Astrocyte (in vitro differentiated cells and primary cell): ENCODE measurements around the gene MEIKIN. TPM values are rescaled to one million over a fixed set of nuclear protein-coding genes. Genes with fewer than 3 reads are reported as not detected.

Source experiments
- DNase-seq: peaks from one replicate; pipeline ENCODE4 v3.0.0-alpha.2; 2010; ENCODE audit warnings: low read depth
- FAIRE-seq: peaks from 2 replicates; lab custom pipeline; 2011; peaks lifted over from hg19 to GRCh38; lab: Jason Lieb, UNC
- H2AFZ ChIP-seq: 2 replicates; pipeline ENCODE4 v1.6.0; 2012; ENCODE audit warnings: low read depth, low read length, inconsistent platforms
- H3K27ac ChIP-seq: 2 replicates; pipeline ENCODE4 v1.5.1; 2011; ENCODE audit warnings: low read depth, low read length, inconsistent platforms
- H3K27me3 ChIP-seq: 2 replicates; pipeline ENCODE4 v1.6.0; 2011; ENCODE audit warnings: low read length, inconsistent platforms; ENCODE audit not compliant: insufficient read depth
- H3K36me3 ChIP-seq: 2 replicates; pipeline ENCODE4 v1.5.1; 2011; ENCODE audit warnings: low read length, inconsistent platforms; ENCODE audit not compliant: insufficient read depth
- H3K4me1 ChIP-seq: 2 replicates; pipeline ENCODE4 v1.5.1; 2011; ENCODE audit warnings: low read length, inconsistent platforms; ENCODE audit not compliant: insufficient read depth
- H3K4me2 ChIP-seq: 2 replicates; pipeline ENCODE4 v1.6.0; 2012; ENCODE audit warnings: low read length, inconsistent platforms
- H3K4me3 ChIP-seq: 2 replicates; pipeline ENCODE4 v1.5.1; 2011; ENCODE audit warnings: low read depth, mild to moderate bottlenecking, low read length, inconsistent platforms; ENCODE audit not compliant: insufficient read depth
- H3K79me2 ChIP-seq: 2 replicates; pipeline ENCODE4 v1.6.0; 2012; ENCODE audit warnings: mild to moderate bottlenecking, low read length, inconsistent platforms; ENCODE audit not compliant: insufficient read depth
- H3K9ac ChIP-seq: 2 replicates; pipeline ENCODE4 v1.6.0; 2012; ENCODE audit warnings: mild to moderate bottlenecking, low read length, inconsistent platforms
- H3K9me3 ChIP-seq: 2 replicates; pipeline ENCODE4 v1.5.1; 2012; ENCODE audit warnings: low read depth, mild to moderate bottlenecking, low read length, inconsistent platforms; ENCODE audit not compliant: insufficient read depth
- H4K20me1 ChIP-seq: 2 replicates; pipeline ENCODE4 v1.6.0; 2012; ENCODE audit warnings: low read length, inconsistent platforms; ENCODE audit not compliant: insufficient read depth
- H3K27ac Mint-ChIP-seq: one replicate; pipeline ENCODE4 v1.8.0; 2021; ENCODE audit warnings: mild to moderate bottlenecking, mixed read lengths; ENCODE audit not compliant: unreplicated experiment
- H3K27me3 Mint-ChIP-seq: one replicate; pipeline ENCODE4 v1.8.0; 2021; ENCODE audit warnings: low read depth, mixed read lengths; ENCODE audit not compliant: unreplicated experiment
- H3K36me3 Mint-ChIP-seq: one replicate; pipeline ENCODE4 v1.8.0; 2021; ENCODE audit warnings: low read depth, mixed read lengths; ENCODE audit not compliant: unreplicated experiment
- H3K4me1 Mint-ChIP-seq: one replicate; pipeline ENCODE4 v1.8.0; 2021; ENCODE audit warnings: low read depth, mixed read lengths; ENCODE audit not compliant: unreplicated experiment
- H3K4me3 Mint-ChIP-seq: one replicate; pipeline ENCODE4 v1.8.0; 2021; ENCODE audit warnings: mild to moderate bottlenecking, moderate library complexity, mixed read lengths; ENCODE audit not compliant: unreplicated experiment
- H3K9me3 Mint-ChIP-seq: one replicate; pipeline ENCODE4 v1.8.0; 2021; ENCODE audit warnings: mild to moderate bottlenecking, mixed read lengths; ENCODE audit not compliant: unreplicated experiment
- CTCF ChIP-seq: IDR thresholded peaks from 2 replicates; pipeline ENCODE4 v1.5.1; 2011; ENCODE audit warnings: low read depth, mild to moderate bottlenecking, inconsistent platforms, low read length, moderate library complexity; ENCODE audit not compliant: insufficient read depth
- EZH2 ChIP-seq: IDR thresholded peaks from 2 replicates; pipeline ENCODE4 v1.6.1; 2012; ENCODE audit warnings: mild to moderate bottlenecking, low read length, inconsistent platforms; ENCODE audit not compliant: insufficient read depth
- total RNA-seq: library from RNA; stranded (reverse); gene quantifications from 2 replicates; pipeline ENCODE4 v1.2.1, GENCODE V29; 2021

The MEIKIN gene
- total RNA-seq, 1 donor from 2014 or later: not detected

DNA sequence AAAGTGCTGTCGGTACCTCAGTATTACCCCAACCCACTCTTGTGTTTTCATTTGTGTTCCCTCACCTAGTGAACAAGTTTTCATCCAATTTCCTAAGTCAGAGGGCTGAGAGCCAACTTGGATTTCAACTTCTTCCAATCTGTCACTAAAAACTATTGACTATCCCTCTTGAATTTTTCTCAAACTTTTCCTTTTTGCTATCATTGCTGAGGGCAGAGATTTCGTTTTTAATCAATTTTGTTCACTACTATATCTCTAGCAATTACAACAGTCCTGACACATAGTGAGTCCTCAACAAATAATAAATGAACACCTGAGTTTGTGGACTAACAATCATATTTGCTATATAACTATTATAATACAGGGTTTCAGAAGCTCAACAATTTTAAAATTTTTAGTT lies 29.0 kb downstream of the MEIKIN start:
- no peak for DNase-seq
- Histone ChIP-seq H3K4me3 (no peak overlapping the region), H3K9ac (no peak overlapping the region), H3K4me2 (no peak overlapping the region), H2AFZ (no peak overlapping the region), H3K4me1 (no peaks in the 10 kb centered on the region), H4K20me1 (no peaks in the 10 kb centered on the region), H3K27ac (no peak overlapping the region), H3K27me3 (no peaks in the 10 kb centered on the region), H3K36me3 (no peaks in the 10 kb centered on the region), H3K9me3 (no peaks in the 10 kb centered on the region), H3K79me2 (no peaks in the 10 kb centered on the region)
- H3K9me3 Mint-ChIP-seq: no peaks in the 10 kb centered on the region
- H3K27ac Mint-ChIP-seq: no peak overlapping the region
- peaks cover 2% of the 10 kb centered on the region for H3K27me3 Mint-ChIP-seq
- no peaks in the 10 kb centered on the region for H3K36me3 Mint-ChIP-seq
- H3K4me3 Mint-ChIP-seq: no peak overlapping the region
- TF ChIP-seq CTCF: no peak
- TF ChIP-seq EZH2: no peak
- H3K4me1 Mint-ChIP-seq: no peaks in the 10 kb centered on the region
- no peak for FAIRE-seq

DNA sequence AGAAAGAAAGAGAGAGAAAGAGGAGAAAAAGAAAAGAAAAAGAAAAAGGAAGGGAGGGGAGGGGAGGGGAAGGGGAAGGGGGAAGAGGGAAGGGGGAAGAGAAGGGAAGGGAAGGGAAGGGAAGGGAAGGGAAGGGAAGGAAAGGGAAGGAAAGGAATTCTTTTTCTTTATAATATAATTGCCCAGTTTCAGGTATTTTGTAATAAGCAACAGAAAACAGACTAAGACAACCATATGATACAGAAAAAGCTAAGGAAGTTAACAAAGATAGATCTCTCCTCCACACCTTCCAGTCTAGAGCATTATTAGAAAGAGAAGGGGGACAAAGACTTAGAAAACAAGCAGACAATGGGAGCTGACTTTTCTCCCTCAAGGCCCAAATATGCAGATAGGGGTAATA lies 31.0 kb downstream of the MEIKIN start:
- H3K4me3 ChIP-seq: no peak overlapping the region
- no peaks in the 10 kb centered on the region for H3K27me3 ChIP-seq
- H3K36me3 ChIP-seq: no peaks in the 10 kb centered on the region
- H3K4me1 ChIP-seq: no peaks in the 10 kb centered on the region
- H3K27ac ChIP-seq: no peak overlapping the region
- FAIRE-seq (no peak), DNase-seq (no peak)
- no peaks in the 10 kb centered on the region for H3K9me3 Mint-ChIP-seq
- H3K4me3 Mint-ChIP-seq: no peak overlapping the region
- peaks cover 2% of the 10 kb centered on the region for H3K27me3 Mint-ChIP-seq
- H3K36me3 Mint-ChIP-seq: no peaks in the 10 kb centered on the region
- H3K4me2 ChIP-seq: no peak overlapping the region
- H4K20me1 ChIP-seq: no peaks in the 10 kb centered on the region
- H3K79me2 ChIP-seq: no peaks in the 10 kb centered on the region
- H3K9me3 ChIP-seq: no peaks in the 10 kb centered on the region
- H3K27ac Mint-ChIP-seq: no peak overlapping the region
- no peak overlapping the region for H2AFZ ChIP-seq
- no peaks in the 10 kb centered on the region for H3K4me1 Mint-ChIP-seq
- TF ChIP-seq EZH2 (no peak), CTCF (no peak)
- H3K9ac ChIP-seq: no peak overlapping the region

DNA sequence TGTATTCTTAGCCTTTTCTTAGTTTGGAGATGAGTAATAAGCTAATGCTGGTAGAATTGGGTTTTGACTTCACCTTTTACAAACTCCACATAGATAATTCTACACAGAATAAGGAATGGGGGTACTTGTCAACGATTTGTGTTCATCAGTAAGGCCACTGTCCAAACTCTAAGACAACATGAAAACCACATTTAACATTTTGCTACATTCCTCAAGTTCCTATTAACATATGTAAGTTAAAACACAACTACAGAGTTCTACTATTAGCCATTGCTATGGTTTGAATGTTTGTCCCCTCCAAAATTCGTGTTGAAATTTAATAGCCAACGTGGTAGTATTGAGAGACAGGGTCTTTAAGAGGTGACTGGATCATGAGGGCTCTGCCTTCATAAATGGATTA lies 31.9 kb downstream of the MEIKIN start:
- H3K4me3 Mint-ChIP-seq: no peak overlapping the region
- TF ChIP-seq CTCF (no peak), EZH2 (no peak)
- Histone ChIP-seq H3K79me2 (no peaks in the 10 kb centered on the region), H4K20me1 (no peaks in the 10 kb centered on the region), H3K4me1 (no peaks in the 10 kb centered on the region), H3K27ac (no peak overlapping the region), H3K4me2 (no peak overlapping the region), H3K27me3 (no peaks in the 10 kb centered on the region), H3K36me3 (no peaks in the 10 kb centered on the region), H2AFZ (no peak overlapping the region), H3K9me3 (no peaks in the 10 kb centered on the region), H3K4me3 (no peak overlapping the region), H3K9ac (no peak overlapping the region)
- no peak overlapping the region for H3K27ac Mint-ChIP-seq
- no peaks in the 10 kb centered on the region for H3K36me3 Mint-ChIP-seq
- DNase-seq (no peak), FAIRE-seq (no peak)
- peaks cover 2% of the 10 kb centered on the region for H3K27me3 Mint-ChIP-seq
- no peaks in the 10 kb centered on the region for H3K9me3 Mint-ChIP-seq
- H3K4me1 Mint-ChIP-seq: no peaks in the 10 kb centered on the region
